ENCODE results near the gene EIF4A3.

DNA sequence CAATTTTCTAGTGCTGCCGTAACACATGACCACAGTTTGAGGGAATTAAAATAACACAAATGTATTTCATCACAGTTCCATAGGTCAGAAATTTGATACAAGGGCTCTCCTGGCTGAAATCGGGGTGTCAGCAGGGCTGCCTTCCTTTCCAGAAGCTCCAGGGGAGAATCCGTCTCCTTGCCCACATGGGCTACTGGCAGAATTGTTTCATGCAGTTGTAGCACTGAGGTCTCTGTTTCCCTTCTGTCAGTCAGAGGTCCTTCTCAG, 20.5 kb downstream of the EIF4A3 start:
- TF ChIP-seq, protein P1, sequence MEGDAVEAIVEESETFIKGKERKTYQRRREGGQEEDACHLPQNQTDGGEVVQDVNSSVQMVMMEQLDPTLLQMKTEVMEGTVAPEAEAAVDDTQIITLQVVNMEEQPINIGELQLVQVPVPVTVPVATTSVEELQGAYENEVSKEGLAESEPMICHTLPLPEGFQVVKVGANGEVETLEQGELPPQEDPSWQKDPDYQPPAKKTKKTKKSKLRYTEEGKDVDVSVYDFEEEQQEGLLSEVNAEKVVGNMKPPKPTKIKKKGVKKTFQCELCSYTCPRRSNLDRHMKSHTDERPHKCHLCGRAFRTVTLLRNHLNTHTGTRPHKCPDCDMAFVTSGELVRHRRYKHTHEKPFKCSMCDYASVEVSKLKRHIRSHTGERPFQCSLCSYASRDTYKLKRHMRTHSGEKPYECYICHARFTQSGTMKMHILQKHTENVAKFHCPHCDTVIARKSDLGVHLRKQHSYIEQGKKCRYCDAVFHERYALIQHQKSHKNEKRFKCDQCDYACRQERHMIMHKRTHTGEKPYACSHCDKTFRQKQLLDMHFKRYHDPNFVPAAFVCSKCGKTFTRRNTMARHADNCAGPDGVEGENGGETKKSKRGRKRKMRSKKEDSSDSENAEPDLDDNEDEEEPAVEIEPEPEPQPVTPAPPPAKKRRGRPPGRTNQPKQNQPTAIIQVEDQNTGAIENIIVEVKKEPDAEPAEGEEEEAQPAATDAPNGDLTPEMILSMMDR (IDR thresholded peaks at IDR 0.05; ENCODE audit: poor library complexity) = no peak
- TF ChIP-seq EZH2 (IDR thresholded peaks at IDR 0.05; ENCODE audit: borderline replicate concordance) = no peak

Measured in hepatocyte (in vitro differentiated cells).